ENCODE data around the gene KCP. TPM values are rescaled to one million over a fixed set of nuclear protein-coding genes. Genes with fewer than 3 reads are reported as not detected.

KCP gene
- total and polyA plus RNA-seq, 10 of the 15 experiments (the other 5 are each of a cell fraction or from before 2014, with no cell fraction given): 0.05 to 7.8 (median 2.5) TPM

DNA sequence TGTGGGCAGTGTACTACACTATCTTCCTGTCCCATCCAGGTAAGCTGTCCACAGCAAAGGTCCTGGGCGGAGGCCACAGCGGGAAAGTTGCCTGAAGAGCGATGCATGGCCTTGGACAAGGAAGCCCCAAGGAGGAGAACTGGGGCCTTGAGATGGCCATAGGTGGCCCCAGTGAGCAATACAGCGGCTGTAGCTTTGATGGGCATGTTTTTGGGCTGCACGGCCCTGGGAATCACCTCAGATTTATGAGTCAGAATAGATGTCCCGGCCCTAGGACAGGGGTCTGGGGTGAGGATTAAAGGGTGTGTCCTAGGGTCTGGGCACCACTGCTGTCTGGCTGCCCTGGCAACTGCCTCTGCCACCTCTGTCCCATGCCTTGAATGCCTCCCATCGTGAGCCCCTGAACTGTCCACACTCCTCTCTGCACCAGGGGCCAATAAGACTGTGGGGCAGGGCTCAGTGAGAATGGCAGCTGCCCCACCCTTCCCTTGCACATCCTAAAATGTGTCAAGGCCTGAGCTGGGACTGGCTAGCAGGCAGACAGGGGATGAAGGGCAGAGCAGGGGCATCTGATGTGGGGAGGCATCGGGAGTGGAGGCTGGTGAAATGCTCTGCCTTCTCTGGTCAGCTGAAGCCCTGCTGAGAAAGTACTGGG is 17.8 kb upstream of the KCP start:
- H3K4me1 ChIP-seq (ENCODE audit: control insufficient read depth, insufficient read depth, low read length): peaks cover 10% of the 10 kb centered on the region
- SMC1A ChIA-PET (ENCODE audit: uncharacterized antibody, unreplicated experiment): interaction anchor here (1.0 kb wide), 1 partner anchor 136 kb away, joined by 3 read pairs; no protein-coding TSS in a partner anchor
- no peak for TF ChIP-seq ZBTB4 (CRISPR knock-in tag; IDR thresholded peaks at IDR 0.05)
- TF ChIP-seq CTCF (IDR thresholded peaks at IDR 0.05 in 2 of 3, conservative IDR thresholded peaks at IDR 0.05 in 1 of 3; ENCODE audit: control insufficient read depth in 2 of 3, extremely low read depth in 1 of 3, insufficient read depth in 1 of 3, low read depth in 3 of 3, low read length in 3 of 3): 0 out of 6 replicates have a peak, but pooled peaks of 1 of the 3 experiments have one; percentile 11
- no peaks in the 10 kb centered on the region for H4K20me1 ChIP-seq (ENCODE audit: control insufficient read depth, insufficient read depth)
- POLR2A ChIA-PET: interaction anchor here (0.5 kb wide), 1 partner anchor 15 kb away, joined by 7 read pairs; no protein-coding TSS in a partner anchor
- DNase-seq (ENCODE audit: low read depth, low spot score) (no peak), ATAC-seq (no peak), FAIRE-seq (no peak)
- no peak overlapping the region for H3K4me3 ChIP-seq
- in situ Hi-C loops (cut with MboI) (no loop called here), intact Hi-C loops (cut with micrococcal nuclease; ENCODE audit: unreplicated experiment) (no loop called here)
- H3K9me3 ChIP-seq (replicated peaks; ENCODE audit: control insufficient read depth, insufficient read depth, low read length): no peaks in the 10 kb centered on the region
- H3K27ac ChIP-seq (ENCODE audit: control insufficient read depth, insufficient read depth): no peak overlapping the region
- H3K4me2 ChIP-seq (ENCODE audit: control insufficient read depth, insufficient read depth): no peak overlapping the region
- no TSS peak for BruUV-seq (replicated peaks)
- no peak overlapping the region for H3K9ac ChIP-seq (ENCODE audit: control insufficient read depth, insufficient read depth, low read length)
- peaks cover 7% of the 10 kb centered on the region for H3K79me2 ChIP-seq (ENCODE audit: control insufficient read depth, insufficient read depth, low read length)
- WGBS (ENCODE audit: insufficient coverage, insufficient replicate concordance, low lambda C conversion rate, missing lambda C conversion rate): 95% methylated on average over 8 of the region's 8 CpGs
- no peaks in the 10 kb centered on the region for H3K36me3 ChIP-seq (ENCODE audit: control insufficient read depth in 2 of 2, insufficient read depth in 2 of 2, low read length in 1 of 2)
- H2AFZ ChIP-seq (ENCODE audit: control insufficient read depth, low read depth, low read length): no peak overlapping the region
- no peaks in the 10 kb centered on the region for H3K27me3 ChIP-seq (replicated peaks in 1 of 2; ENCODE audit: control insufficient read depth in 2 of 2, insufficient read depth in 2 of 2, low read length in 1 of 2)
- RAD21 ChIA-PET (ENCODE audit: unreplicated experiment): no interaction called here
- CTCF ChIA-PET: interaction anchor here (1.9 kb wide), 1 partner anchor 163 kb away, joined by 5 read pairs; no protein-coding TSS in a partner anchor

All from GM12878 (cell line).